Stomach (tissue), 9 donors: ENCODE data around the gene SLC25A26. TPM values are rescaled to one million over a fixed set of nuclear protein-coding genes. Genes with fewer than 3 reads are reported as not detected.

Source experiments
- DNase-seq, 2 donors: peaks; one replicate each; pipeline versions ENCODE4 v3.0.0 to v3.0.0-alpha.2; 2013 to 2019
- H3K27ac ChIP-seq, 5 donors: fragments of 200-600 bp in 4 of 5; sonication (generic) in 4 of 5; one replicate each; pipeline ENCODE4 v1.5.1; 2013 to 2019; ENCODE audit warnings: mild to moderate bottlenecking in 1 of 5, moderate library complexity in 1 of 5
- H3K27me3 ChIP-seq, 3 donors: fragments of 200-600 bp; sonication (generic); one replicate each; pipeline ENCODE4 v1.5.1; 2017 to 2019; ENCODE audit warnings: mixed run types in 1 of 3
- H3K36me3 ChIP-seq, 4 donors: fragments of 200-600 bp; sonication (generic); 1 replicate in 3 of 4; 2 replicates in 1 of 4; pipeline ENCODE4 v1.5.1; 2016 to 2019
- H3K4me1 ChIP-seq, 4 donors: fragments of 200-600 bp; sonication (generic); one replicate each; pipeline ENCODE4 v1.5.1; 2016 to 2019
- H3K4me3 ChIP-seq, 4 donors: fragments of 200-600 bp; sonication (generic) in 3 of 4; one replicate each; pipeline ENCODE4 v1.5.1; 2016 to 2019; ENCODE audit warnings: mild to moderate bottlenecking in 1 of 4
- H3K9me3 ChIP-seq, 4 donors: fragments of 200-600 bp; sonication (generic); one replicate each; pipeline ENCODE4 v1.5.1; 2016 to 2019
- EP300 ChIP-seq: sonication (generic); formaldehyde crosslinking; IDR thresholded peaks from one replicate; pipeline ENCODE4 v1.6.1; 2017; ENCODE audit warnings: antibody characterized with exemption
- POLR2A ChIP-seq, 4 donors: fragments of 450-650 bp; IDR thresholded peaks; one replicate each; pipeline ENCODE4 v1.6.1; 2016; ENCODE audit warnings: antibody characterized with exemption in 4 of 4, control low read depth in 2 of 4, mild to moderate bottlenecking in 1 of 4, moderate library complexity in 1 of 4
- POLR2AphosphoS5 ChIP-seq, 3 donors: sonication (generic); formaldehyde crosslinking; IDR thresholded peaks; one replicate each; pipeline ENCODE4 v1.6.1; 2016; ENCODE audit warnings: antibody characterized with exemption in 3 of 3
- WGBS, 5 donors: extraction: QIAGEN DNeasy Blood & Tissue Kit in 3 of 5; methylation state at CpG; one replicate each; pipeline versions ENCODE4 v1.1.5 to v1.1.7; 2013 to 2018; 5-methylcytosine and 5-hydroxymethylcytosine counted together
- intact Hi-C: fragments of 100-400 bp; cut with DNase I; formaldehyde crosslinking; loops from one replicate; pipeline ENCODE4 v1.15.1; 2023; ENCODE audit warnings: low total_unique reads
- polyA plus RNA-seq, 3 donors: library from polyadenylated mRNA; stranded (reverse); fragments of 200-250 nt; gene quantifications; one replicate each; pipeline ENCODE4 v1.2.3, GENCODE V29; 2013
- total RNA-seq, 5 donors: library from RNA; depleted of rRNA; stranded (reverse); fragments of >200 nt; gene quantifications; one replicate each; pipeline versions ENCODE4 v1.1.0 to v1.2.3, GENCODE V29; 2014 to 2016
- TF ChIP-seq, protein P1 (sequence below), 7 experiments: fragments of 450-650 bp in 4 of 7; fragments of 200-600 bp in 3 of 7; sonication (generic) in 3 of 7; IDR thresholded peaks; one replicate each; pipeline ENCODE4 v1.5.1; 2016 to 2019; ENCODE audit warnings: antibody characterized with exemption in 7 of 7, control low read depth in 2 of 7, mild to moderate bottlenecking in 1 of 7
- donor health status: healthy with polysubstance abuse.
- donor health status: Bipolar disorder and iron deficiency.
- donor health status: healthy.

SLC25A26 gene
- total and polyA plus RNA-seq, 8 donors, result 1.2 to 26.6 (median 14.1) TPM

DNA sequence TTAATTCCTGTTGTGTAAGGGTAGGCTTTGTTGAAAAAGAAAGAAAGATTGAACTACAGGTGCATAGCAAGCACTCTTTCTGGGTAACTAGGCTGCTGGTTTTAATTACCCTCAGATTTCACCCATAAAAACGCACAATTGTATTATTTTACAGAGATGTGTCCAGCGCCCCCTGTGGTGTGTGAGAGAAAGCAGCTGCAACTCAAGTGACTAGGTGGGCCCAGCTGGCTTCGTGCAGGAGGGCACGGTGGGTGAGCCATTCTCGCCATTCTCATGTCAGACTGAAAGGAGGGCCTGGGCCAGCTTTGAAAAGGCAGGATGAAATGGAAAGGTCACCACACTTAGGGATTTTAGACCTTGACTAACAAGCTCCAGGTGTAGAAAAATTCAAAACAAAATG, 157.5 kb downstream of the SLC25A26 start:
- TF ChIP-seq, protein P1, sequence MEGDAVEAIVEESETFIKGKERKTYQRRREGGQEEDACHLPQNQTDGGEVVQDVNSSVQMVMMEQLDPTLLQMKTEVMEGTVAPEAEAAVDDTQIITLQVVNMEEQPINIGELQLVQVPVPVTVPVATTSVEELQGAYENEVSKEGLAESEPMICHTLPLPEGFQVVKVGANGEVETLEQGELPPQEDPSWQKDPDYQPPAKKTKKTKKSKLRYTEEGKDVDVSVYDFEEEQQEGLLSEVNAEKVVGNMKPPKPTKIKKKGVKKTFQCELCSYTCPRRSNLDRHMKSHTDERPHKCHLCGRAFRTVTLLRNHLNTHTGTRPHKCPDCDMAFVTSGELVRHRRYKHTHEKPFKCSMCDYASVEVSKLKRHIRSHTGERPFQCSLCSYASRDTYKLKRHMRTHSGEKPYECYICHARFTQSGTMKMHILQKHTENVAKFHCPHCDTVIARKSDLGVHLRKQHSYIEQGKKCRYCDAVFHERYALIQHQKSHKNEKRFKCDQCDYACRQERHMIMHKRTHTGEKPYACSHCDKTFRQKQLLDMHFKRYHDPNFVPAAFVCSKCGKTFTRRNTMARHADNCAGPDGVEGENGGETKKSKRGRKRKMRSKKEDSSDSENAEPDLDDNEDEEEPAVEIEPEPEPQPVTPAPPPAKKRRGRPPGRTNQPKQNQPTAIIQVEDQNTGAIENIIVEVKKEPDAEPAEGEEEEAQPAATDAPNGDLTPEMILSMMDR (IDR thresholded peaks at IDR 0.05), result no peak
- TF ChIP-seq EP300, result no peak
- TF ChIP-seq POLR2AphosphoS5 (IDR thresholded peaks at IDR 0.05), result no peak
- no peak for TF ChIP-seq POLR2A (IDR thresholded peaks at IDR 0.05)
- Histone ChIP-seq H3K9me3 (no peaks in the 10 kb centered on the region), H3K27ac (peak overlapping the region in 2 of 5 donors; percentile 20 to 57), H3K36me3 (peaks cover 45 to 99% (median 88%) of the 10 kb centered on the region in 4 donors), H3K4me1 (peaks cover 0 to 25% (median 12%) of the 10 kb centered on the region in 4 donors), H3K27me3 (no peaks in the 10 kb centered on the region), H3K4me3 (no peak overlapping the region)
- 73 to 89% (median 78%) methylated on average over 5 of the region's 5 CpGs for WGBS, 5 donors
- peak in 1 of 2 donors; percentile 35 for DNase-seq
- intact Hi-C loops, result no loop called here

DNA sequence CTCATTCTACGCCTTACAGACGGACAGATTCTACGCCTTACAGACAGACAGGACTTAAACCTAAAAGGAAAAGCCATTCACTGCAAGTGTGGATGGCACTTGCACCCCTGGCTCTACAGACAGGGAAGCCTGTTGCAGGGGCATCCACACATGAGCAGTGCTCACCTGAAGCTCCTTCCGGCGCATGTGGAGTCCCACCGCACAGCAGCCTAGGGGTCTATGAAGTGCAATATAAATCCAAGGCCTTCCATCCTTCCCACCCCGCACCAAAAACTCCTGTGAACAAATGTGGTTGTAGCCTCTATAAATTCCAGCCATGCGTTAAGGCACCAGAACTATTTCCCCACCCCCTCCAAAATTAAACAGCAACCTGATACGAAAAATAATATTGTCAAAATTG, 158.8 kb downstream of the SLC25A26 start:
- Histone ChIP-seq H3K36me3 (peaks cover 57 to 99% (median 96%) of the 10 kb centered on the region in 4 donors), H3K9me3 (no peaks in the 10 kb centered on the region), H3K27me3 (no peaks in the 10 kb centered on the region), H3K27ac (peak overlapping the region in 1 of 5 donors; percentile 2), H3K4me3 (no peak overlapping the region), H3K4me1 (peaks cover 0 to 25% (median 12%) of the 10 kb centered on the region in 4 donors)
- no peak for TF ChIP-seq POLR2AphosphoS5 (IDR thresholded peaks at IDR 0.05)
- no peak for TF ChIP-seq POLR2A (IDR thresholded peaks at IDR 0.05)
- TF ChIP-seq, protein P1 (IDR thresholded peaks at IDR 0.05), result no peak
- no peak for TF ChIP-seq EP300
- 91 to 96% (median 95%) methylated on average over 9 of the region's 9 CpGs for WGBS, 5 donors
- intact Hi-C loops, result no loop called here
- DNase-seq, result no peak

DNA sequence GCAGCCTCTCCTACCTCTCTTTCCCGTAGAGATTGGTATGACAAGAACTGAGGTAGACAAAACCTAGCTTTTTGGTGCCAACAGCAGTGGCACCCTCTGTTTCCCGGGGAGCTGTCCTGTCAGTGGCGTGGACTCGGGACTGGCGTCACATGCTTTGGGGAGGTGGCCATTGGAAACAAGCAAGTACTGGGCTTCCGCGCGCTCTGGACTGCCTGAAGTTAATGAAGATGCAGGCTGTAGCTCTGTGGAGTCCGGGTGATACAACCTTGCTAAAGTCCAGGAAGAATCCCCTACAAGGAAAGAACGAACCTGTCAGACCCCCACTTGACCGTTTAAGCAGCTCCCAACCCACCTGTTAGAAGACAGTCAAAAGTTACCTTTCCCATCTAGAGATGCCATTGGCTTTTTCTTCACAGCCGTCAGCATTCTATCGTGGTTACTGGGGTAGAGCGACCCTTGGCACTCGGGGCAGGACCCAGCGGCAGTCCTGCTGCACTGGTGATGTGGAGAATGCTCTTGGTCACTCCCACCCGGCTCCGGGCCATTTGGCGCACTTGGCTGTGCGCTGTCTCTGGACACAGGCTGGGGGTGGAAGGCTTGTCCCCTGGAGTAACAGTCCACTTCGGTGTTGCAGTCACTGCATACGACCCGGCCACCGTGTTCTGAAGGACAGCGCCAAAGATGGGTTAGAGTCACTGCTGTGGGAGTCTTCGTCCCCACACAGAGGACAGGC, 159.6 kb downstream of the SLC25A26 start:
- intact Hi-C loops, result no loop called here
- WGBS, 5 donors, result 94 to 96% (median 96%) methylated on average over 24 to 26 of the region's 26 CpGs
- DNase-seq, result no peak
- peaks cover 0 to 25% (median 12%) of the 10 kb centered on the region in 4 donors for H3K4me1 ChIP-seq
- H3K36me3 ChIP-seq, result peaks cover 65 to 100% (median 98%) of the 10 kb centered on the region in 4 donors
- H3K27ac ChIP-seq, result peak overlapping the region in 1 of 5 donors; percentile 80
- H3K27me3 ChIP-seq, result no peaks in the 10 kb centered on the region
- no peaks in the 10 kb centered on the region for H3K9me3 ChIP-seq
- TF ChIP-seq EP300 (no peak), POLR2A (IDR thresholded peaks at IDR 0.05) (no peak), POLR2AphosphoS5 (IDR thresholded peaks at IDR 0.05) (no peak)
- TF ChIP-seq, protein P1 (IDR thresholded peaks at IDR 0.05), result no peak
- H3K4me3 ChIP-seq, result no peak overlapping the region

DNA sequence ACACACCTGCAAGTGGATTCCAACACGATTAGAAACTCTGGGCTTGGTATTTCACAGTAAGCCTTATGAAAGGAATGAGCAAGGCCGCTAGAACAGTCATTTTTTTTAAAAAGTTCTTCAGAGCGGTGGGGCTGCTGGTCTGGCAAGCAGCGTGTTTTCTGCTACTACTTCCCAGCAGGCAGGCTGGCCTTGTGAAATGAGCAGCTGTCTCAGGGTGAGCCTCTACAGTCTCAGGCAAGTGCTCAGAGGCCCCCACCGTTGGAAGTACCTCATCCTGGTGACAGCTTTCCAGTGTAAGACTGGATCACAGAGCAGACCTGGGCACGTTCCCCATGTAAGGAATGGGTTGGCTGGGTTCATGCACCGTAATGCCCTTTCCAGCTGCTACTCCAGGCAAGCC, 160.8 kb downstream of the SLC25A26 start:
- no peak for TF ChIP-seq POLR2A (IDR thresholded peaks at IDR 0.05)
- TF ChIP-seq, protein P1 (IDR thresholded peaks at IDR 0.05), result no peak
- peak in 2 of 3 donors; percentile 44 to 47 for TF ChIP-seq POLR2AphosphoS5 (IDR thresholded peaks at IDR 0.05)
- intact Hi-C loops, result no loop called here
- no peaks in the 10 kb centered on the region for H3K27me3 ChIP-seq
- H3K9me3 ChIP-seq, result no peaks in the 10 kb centered on the region
- H3K36me3 ChIP-seq, result peaks cover 77 to 100% (median 98%) of the 10 kb centered on the region in 4 donors
- H3K27ac ChIP-seq, result peak overlapping the region in 3 of 5 donors; percentile 38 to 80 (median 63)
- no peak for DNase-seq
- WGBS, 5 donors, result 68 to 84% (median 79%) methylated on average over 5 to 7 of the region's 7 CpGs
- peaks cover 0 to 23% (median 10%) of the 10 kb centered on the region in 4 donors for H3K4me1 ChIP-seq
- no peak overlapping the region for H3K4me3 ChIP-seq
